A549 treated with DMSO at 1 μM for 4 hours (cell line): ENCODE measurements around the gene ATP6V1G3. TPM values are rescaled to one million over a fixed set of nuclear protein-coding genes. Genes with fewer than 3 reads are reported as not detected.

Experiments
- total RNA-seq: library from RNA; stranded (reverse); fragments of 200-300 nt; extraction: Qiagen RNA extraction; gene quantifications from 5 replicates; pipeline ENCODE4 v1.2.3, GENCODE V29; 2022; ENCODE audit warnings: low read depth

Gene ATP6V1G3, protein sequence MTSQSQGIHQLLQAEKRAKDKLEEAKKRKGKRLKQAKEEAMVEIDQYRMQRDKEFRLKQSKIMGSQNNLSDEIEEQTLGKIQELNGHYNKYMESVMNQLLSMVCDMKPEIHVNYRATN
- not detected in 5 replicates for total RNA-seq

DNA sequence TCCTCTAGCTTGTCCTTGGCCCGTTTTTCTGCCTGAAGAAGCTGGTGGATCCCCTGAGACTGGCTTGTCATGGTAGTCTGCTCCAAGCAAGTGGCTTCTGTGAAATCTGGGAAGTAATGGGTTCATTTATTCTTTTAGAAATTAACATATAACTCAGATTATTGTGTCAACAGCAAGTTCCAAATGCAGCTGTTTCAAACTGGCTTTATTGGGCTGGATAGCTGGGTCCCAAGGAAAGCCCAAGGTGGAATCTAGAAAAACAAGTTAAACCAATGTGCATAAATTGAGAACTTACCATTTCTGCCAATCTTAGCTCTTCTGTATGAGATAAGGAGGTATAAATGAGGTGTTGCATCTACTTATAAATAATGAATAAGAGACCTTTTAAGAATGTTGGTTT is at the start of gene ATP6V1G3:
ATP6V1G3 (minus strand) TSS at position 101 of the 400 bp plus-strand sequence; CDS start at position 71, 30 bp downstream.

Other genes with a start within 250 kb of the ATP6V1G3 start
- gene PTPRC, start 98.4 kb upstream of the ATP6V1G3 start, total RNA-seq: not detected in 5 replicates